ENCODE results near the gene DACH1.

DACH1 gene

GRCh38 chr13:71596116-71596515 lies 270.9 kb downstream of the DACH1 start:
- in situ Hi-C loops (cut with MboI; ENCODE audit: low sequenced_read_pairs) = no loop called here

- in situ Hi-C loops (cut with MboI; ENCODE audit: low sequenced_read_pairs) = no loop called here
Measured at GRCh38 chr13:71593566-71593965, 273.4 kb downstream of the DACH1 start.

GRCh38 chr13:71591374-71591773 lies 275.6 kb downstream of the DACH1 start:
- in situ Hi-C loops (cut with MboI; ENCODE audit: low sequenced_read_pairs) = no loop called here

GRCh38 chr13:71590654-71591148 lies 276.3 kb downstream of the DACH1 start:
- in situ Hi-C loops (cut with MboI; ENCODE audit: low sequenced_read_pairs) = no loop called here

- in situ Hi-C loops (cut with MboI; ENCODE audit: low sequenced_read_pairs) = no loop called here
Measured at GRCh38 chr13:71589032-71589431, 278.0 kb downstream of the DACH1 start.

DNA sequence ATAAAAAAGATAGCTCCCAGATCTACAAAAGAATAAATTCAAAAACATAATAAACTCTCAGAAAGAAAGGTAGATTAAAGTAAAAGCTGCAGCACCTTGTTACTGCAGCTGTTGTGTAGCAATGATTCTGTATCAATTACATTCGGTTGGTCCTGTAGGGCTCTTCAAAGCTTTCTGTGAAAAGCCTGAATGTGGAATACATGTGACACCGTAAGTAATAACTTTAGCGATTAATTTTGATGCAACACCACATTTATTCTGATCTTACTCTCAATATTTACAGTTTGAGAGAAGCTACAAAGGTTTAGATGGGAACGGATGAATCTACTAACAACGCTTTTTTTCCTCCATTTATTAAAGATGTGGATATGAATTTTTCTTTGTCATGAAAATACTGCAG lies 279.2 kb downstream of the DACH1 start:
- in situ Hi-C loops (cut with MboI; ENCODE audit: low sequenced_read_pairs) = no loop called here

DNA sequence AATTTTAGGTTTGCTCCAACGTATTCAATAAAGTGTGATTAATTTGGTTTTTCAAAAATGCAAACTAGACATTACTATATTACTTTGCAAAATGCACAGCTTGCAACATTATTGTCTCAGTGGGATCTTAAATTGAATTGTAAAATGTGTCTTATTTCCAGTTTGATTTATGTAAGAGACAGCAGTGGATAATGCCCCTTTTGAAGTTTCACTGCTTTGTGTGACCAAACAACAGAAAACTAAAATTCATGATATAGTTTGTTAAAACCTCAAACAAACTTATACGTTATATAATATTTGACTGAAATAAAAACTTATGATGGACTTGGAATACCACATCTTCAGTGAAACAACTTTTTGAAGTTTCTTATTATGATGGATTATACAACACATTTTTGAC lies 279.8 kb downstream of the DACH1 start:
- in situ Hi-C loops (cut with MboI; ENCODE audit: low sequenced_read_pairs) = no loop called here

GRCh38 chr13:71583581-71583980 lies 283.4 kb downstream of the DACH1 start:
- in situ Hi-C loops (cut with MboI; ENCODE audit: low sequenced_read_pairs) = no loop called here

DNA sequence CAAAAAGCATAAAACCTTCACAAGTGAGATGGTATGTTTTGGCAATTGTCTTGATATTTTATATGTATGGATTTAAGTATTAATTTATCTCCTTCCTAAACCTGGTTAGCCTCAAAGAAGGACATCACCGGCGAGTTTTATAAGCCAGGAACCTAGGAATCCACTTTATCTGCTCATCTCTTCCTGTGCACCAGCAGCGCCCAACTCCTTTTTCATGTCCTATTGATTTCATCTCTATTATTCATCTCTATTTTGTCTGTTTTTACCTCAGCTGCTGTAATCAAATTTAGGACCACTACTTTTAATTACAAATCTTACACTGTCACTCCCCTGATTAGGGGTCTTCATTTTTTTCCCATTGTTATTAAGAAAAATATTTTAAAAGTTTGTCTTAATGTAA lies 286.4 kb downstream of the DACH1 start:
- in situ Hi-C loops (cut with MboI; ENCODE audit: low sequenced_read_pairs) = no loop called here

GRCh38 chr13:71578048-71578447 lies 289.0 kb downstream of the DACH1 start:
- in situ Hi-C loops (cut with MboI; ENCODE audit: low sequenced_read_pairs) = no loop called here

GRCh38 chr13:71577127-71577526 lies 289.9 kb downstream of the DACH1 start:
- in situ Hi-C loops (cut with MboI; ENCODE audit: low sequenced_read_pairs) = no loop called here

DNA sequence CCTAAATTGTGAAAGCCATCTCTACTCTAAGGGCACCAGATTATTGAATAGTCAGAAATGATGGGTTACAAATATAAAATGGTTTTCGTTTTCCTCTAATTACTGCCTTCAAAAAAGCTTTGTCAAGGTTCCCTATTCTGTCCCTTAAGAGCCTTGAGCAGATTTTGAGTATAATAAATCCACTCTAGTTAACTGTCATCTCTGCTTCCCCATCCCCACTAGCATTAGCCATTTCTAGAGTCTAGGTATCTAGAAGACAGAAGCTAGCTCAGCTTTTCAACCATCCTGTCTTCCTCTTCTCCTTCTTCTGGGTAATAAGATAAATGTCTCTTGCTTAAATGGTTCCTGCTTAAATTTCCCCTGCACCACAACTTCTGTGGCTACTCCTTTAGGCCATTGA lies 290.4 kb downstream of the DACH1 start:
- in situ Hi-C loops (cut with MboI; ENCODE audit: low sequenced_read_pairs) = no loop called here

DNA sequence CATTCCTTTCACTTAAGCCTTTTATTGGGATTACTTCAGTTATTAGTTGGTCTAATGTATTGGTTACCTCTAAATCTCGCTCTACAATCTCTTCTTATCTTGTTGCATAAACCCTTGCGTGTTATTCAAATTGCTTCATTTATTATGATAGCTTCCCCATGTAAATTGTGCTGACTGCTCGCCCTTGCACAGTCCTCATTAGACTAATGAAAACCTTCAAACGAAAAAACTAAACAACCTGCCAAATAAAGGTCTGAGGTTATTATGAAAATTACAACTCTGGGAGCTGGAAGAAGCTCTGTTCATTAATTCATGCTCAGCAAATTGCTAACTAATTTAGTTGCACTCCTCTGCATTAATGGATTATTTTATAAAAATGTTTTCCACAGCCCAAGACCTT lies 320.1 kb downstream of the DACH1 start:
- in situ Hi-C loops (cut with MboI; ENCODE audit: low sequenced_read_pairs) = no loop called here

GRCh38 chr13:71540098-71540497 lies 326.9 kb downstream of the DACH1 start:
- in situ Hi-C loops (cut with MboI; ENCODE audit: low sequenced_read_pairs) = no loop called here

DNA sequence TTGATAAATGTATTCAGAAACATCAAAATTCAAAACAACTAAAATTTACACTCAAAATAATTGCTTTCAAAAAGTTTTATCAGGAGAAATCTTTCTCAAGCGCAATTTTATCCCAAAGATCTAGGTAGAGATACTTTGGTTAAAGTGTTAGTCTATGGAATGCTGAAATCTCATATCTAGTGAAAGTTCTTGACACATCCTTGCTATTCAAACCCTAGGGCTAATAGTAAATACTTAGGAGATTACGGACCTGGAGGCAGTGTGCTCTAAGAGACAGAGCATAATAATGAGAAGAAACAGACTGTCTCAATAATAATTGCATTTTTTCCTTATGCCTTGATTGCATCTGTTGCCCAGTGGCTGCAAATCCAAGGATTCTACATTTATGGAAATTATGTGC lies 330.8 kb downstream of the DACH1 start:
- in situ Hi-C loops (cut with MboI; ENCODE audit: low sequenced_read_pairs) = no loop called here

- in situ Hi-C loops (cut with MboI; ENCODE audit: low sequenced_read_pairs) = no loop called here
Measured at GRCh38 chr13:71524613-71525304, 342.2 kb downstream of the DACH1 start.

- in situ Hi-C loops (cut with MboI; ENCODE audit: low sequenced_read_pairs) = no loop called here
Measured at GRCh38 chr13:71524245-71524612, 342.8 kb downstream of the DACH1 start.

GRCh38 chr13:71522941-71523526 lies 344.0 kb downstream of the DACH1 start:
- in situ Hi-C loops (cut with MboI; ENCODE audit: low sequenced_read_pairs) = no loop called here

DNA sequence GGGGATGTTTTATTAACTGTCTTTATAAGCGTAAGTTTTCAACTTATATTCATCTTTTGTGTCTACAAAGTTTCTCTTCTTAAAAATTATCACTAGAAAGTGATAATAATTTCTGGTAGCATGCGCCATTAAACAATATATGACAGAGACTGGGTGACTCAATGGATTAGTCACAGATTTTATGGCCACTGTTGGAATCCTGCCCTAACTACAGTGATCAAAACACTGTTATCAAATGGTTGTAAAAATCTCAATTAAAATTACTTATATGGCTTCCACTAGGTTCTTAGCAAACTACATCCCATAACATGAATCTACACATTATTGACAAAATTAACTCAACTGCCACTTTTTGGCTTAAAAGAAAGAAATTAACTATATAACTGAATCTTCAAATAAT lies 350.0 kb downstream of the DACH1 start:
- in situ Hi-C loops (cut with MboI; ENCODE audit: low sequenced_read_pairs) = no loop called here

GRCh38 chr13:71516521-71516920 lies 350.5 kb downstream of the DACH1 start:
- in situ Hi-C loops (cut with MboI; ENCODE audit: low sequenced_read_pairs) = no loop called here

- in situ Hi-C loops (cut with MboI; ENCODE audit: low sequenced_read_pairs) = no loop called here
Measured at GRCh38 chr13:71515744-71516038, 351.3 kb downstream of the DACH1 start.

DNA sequence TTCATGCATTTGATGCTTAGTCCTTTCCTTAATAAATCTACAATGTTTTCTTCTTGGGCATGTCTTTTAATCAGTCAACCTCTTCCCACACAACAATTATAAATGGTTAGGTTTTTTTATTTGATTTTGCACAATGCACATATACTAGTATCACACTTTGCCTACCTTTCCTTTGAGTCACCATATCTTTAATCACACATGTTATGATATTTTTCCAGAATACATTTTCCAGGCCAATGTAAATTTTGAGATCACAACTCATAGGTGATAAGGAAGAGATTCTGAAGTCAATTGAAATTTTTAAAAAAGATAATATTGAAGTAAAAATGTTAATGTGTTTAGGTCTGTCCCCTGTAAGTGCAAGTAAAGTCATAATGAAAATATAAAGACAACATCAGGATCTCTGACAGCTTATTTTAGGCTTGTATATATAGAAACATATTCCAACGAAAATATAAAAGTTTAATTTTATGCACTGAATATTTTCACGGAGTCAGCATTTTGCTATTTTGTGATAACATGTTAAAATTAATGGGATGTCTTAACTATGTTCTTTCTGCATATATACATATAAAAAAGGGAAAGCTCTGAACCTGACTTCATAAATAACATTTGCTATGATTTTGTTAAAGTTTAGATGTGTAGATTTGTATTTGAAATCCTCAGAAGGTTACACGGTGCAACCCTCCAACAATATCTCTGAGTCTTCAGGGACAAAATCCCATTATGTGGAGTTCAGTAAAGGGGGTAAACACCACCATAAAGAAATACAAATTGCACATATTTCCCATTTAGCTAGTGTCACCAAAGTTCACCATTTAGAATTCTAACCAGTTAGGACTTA lies 351.9 kb downstream of the DACH1 start:
- in situ Hi-C loops (cut with MboI; ENCODE audit: low sequenced_read_pairs) = no loop called here

All from HL-60/S4 treated with retinoic acid at 250 ng/mL for 4 days and 3 days (cell line).